Measurements from ENCODE around the gene LCN6. TPM values are rescaled to one million over a fixed set of nuclear protein-coding genes. Genes with fewer than 3 reads are reported as not detected.
A peak's percentile ranks its signal among the peaks of the same experiment; 100 is the strongest.

LCN6 gene
- total RNA-seq, 1 donor from 2014 or later: not detected

DNA sequence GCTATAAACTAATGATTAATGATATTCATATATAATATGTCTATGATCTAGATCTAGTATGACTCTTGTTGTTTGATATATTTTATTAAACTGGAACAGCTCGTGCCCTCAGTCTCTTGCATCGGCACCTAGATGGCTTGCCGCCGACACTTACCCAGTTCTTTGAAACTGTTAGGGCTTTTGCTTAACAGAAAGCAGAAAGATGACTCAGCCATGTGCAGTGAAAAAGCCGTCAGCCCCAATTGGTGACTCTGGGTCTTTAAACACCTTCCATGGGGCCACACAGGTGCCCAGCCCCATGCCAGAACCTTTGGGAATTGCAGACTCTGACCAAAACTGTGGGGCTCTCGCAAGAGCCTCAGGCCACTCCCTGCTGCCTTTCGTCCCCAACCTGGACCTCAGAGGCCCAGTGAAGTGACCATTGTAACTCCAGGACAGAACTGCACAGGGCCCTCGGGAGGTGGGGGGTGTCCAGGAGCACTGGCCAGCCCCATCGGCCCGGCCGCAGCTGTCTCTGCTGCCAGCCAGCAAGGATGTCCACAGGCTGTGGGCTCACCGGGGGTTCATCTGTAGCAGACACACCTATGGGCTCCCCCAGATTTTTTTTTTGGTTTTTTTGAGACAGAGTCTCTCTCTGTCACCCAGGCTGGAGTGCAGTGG lies 13.4 kb downstream of the LCN6 start:
- TF ChIP-seq, protein P1, sequence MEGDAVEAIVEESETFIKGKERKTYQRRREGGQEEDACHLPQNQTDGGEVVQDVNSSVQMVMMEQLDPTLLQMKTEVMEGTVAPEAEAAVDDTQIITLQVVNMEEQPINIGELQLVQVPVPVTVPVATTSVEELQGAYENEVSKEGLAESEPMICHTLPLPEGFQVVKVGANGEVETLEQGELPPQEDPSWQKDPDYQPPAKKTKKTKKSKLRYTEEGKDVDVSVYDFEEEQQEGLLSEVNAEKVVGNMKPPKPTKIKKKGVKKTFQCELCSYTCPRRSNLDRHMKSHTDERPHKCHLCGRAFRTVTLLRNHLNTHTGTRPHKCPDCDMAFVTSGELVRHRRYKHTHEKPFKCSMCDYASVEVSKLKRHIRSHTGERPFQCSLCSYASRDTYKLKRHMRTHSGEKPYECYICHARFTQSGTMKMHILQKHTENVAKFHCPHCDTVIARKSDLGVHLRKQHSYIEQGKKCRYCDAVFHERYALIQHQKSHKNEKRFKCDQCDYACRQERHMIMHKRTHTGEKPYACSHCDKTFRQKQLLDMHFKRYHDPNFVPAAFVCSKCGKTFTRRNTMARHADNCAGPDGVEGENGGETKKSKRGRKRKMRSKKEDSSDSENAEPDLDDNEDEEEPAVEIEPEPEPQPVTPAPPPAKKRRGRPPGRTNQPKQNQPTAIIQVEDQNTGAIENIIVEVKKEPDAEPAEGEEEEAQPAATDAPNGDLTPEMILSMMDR (conservative IDR thresholded peaks at IDR 0.05; ENCODE audit: low read depth, low read length): no peak
- DNase-seq (ENCODE audit: low read depth): no peak
- H3K4me3 ChIP-seq (ENCODE audit: low read depth, low read length): no peak overlapping the region

DNA sequence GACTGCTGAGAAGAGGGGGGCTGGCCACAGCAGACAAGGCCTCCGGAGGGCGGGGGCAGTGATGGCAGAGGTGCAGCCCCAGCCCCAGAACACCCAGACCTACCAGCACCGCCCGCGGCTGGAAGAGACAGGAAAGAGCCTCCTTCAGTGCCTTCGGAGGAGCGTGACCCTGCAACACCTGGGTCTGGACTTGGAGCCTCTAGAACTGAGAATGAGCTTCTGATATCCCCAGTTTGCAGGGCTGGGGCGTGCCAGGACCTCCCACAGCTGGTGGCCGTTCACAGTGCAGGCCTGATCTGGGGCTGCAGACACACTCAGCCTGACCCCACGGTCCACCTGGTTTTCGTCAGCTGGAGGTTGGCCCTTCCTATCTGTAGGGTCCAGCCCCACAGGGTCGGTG lies 14.7 kb downstream of the LCN6 start:
- H3K4me3 ChIP-seq (ENCODE audit: low read depth, low read length): no peak overlapping the region
- TF ChIP-seq, protein P1 (conservative IDR thresholded peaks at IDR 0.05; ENCODE audit: low read depth, low read length): no peak
- no peak for DNase-seq (ENCODE audit: low read depth)

DNA sequence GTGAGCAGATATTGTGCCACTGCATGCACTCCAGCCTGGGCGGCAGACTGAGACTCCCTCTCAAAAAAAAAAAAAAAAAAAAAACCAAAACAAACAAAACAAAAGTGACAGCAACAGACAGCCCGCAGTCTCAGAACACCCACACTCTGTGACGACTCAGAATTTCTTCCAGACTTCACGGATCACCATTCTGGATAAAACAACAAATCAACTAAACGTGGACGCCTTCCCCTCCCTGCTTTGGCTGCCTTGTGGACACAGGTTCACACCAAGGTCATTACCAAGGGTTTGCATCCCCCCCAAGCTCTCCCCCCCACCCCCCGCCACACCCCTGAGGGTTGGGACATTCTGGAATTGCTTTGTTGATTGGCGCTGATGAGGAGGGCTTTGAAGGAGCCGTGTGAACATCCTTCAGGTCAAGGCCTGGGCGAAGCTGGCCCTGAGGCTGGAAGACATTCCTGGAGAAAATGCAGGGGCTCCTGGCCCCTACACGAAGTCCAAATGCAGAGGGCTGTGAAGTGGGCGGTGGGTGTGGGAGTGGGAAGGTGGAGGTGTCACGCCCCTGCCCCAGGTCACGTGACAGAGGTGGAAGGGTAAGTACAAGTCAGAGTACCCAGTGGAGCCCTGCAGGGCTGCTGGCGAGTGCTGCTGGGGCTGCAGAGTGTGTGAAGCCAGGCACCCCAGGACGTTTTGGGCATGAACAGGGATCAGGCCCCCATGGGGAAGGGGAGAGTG lies 15.7 kb downstream of the LCN6 start:
- DNase-seq (ENCODE audit: low read depth): no peak
- no peak overlapping the region for H3K4me3 ChIP-seq (ENCODE audit: low read depth, low read length)
- TF ChIP-seq, protein P1 (conservative IDR thresholded peaks at IDR 0.05; ENCODE audit: low read depth, low read length): no peak

DNA sequence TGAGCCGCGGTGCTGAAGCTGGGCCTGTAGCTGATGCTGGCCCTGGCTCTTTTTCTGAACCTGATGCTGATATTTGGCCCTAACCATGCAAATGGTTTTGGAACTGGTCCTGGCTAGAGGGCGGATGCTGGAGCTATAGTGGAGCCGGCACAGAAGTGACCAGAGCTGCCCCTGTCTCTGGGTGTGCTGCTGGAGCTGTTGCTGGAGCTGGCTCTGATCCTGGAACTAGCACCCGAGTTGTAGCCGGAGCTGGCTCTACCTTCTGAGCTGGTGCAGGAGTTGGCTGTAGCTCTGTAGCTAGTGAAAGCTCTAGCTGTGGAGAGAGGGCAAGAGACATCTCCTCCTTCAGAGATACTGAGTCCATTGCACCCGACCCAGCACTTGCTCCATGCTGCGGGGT lies 18.4 kb downstream of the LCN6 start:
- TF ChIP-seq, protein P1 (conservative IDR thresholded peaks at IDR 0.05; ENCODE audit: low read depth, low read length): no peak
- DNase-seq (ENCODE audit: low read depth): no peak
- H3K4me3 ChIP-seq (ENCODE audit: low read depth, low read length): no peak overlapping the region

DNA sequence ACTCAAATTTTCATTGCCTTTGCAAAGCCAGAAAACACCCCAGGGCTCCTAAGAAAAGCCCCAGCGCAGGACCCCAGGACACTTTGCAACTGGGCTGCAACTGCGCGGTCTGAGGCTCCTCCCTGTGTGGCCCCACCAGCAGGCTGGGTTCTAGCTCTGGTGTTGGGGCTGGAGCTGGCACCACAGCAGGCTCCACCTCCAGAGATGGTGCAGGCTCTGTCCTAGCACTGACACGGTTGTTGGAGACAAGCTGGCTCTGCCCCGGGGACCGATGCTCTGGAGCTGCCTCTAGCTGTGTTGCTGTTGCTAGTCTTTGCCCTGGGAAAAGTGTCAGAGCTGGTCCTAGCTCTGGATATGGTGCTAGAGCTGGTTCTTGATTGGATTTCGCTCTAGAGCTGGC lies 19.2 kb downstream of the LCN6 start:
- TF ChIP-seq, protein P1 (conservative IDR thresholded peaks at IDR 0.05; ENCODE audit: low read depth, low read length): no peak
- no peak for DNase-seq (ENCODE audit: low read depth)
- peak overlapping the region; percentile 89 for H3K4me3 ChIP-seq (ENCODE audit: low read depth, low read length)

DNA sequence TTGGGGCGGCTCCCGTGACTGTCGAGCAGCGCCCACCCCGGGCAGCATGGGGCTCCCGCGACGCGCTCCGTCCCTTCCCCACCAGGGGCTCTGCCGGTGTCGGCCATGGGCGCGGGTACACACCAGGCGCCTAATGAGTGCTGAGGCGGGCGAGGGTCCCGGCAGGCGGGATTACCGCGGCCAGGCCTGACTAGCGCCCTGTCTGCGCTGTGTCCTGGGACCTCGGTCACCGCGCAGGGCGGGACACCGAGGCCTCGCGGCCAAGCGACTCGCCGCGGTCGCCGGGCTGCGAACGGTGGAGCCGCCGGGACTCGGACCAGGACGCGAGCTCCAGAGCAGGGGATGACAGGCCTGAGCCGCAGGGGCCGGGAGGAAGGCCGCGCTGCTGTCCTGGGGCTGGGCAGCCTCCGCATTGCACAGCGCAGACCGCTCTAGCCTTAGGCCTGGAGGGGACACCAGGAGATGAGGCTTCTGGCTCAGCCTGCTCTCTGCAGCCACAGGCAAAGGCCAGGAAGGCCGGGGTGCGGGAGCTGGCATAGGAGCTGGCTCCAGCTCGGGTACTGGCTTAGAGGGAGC lies 19.7 kb downstream of the LCN6 start:
- no peak for DNase-seq (ENCODE audit: low read depth)

More for the DNA sequence above, 19.7 kb downstream of the LCN6 start:
- peak overlapping the region; percentile 89 for H3K4me3 ChIP-seq (ENCODE audit: low read depth, low read length)
- TF ChIP-seq, protein P1 (conservative IDR thresholded peaks at IDR 0.05; ENCODE audit: low read depth, low read length): no peak

Data from epithelial cell of proximal tubule (primary cell).